Germinal center (tissue), 1 donor: Measurements from ENCODE around the gene ANGPTL2.

Source experiments
- DNase-seq: peaks from one replicate; pipeline ENCODE4 v3.0.0; 2012; ENCODE audit warnings: mixed read lengths, low spot score

The ANGPTL2 gene

GRCh38 chr9:127093319-127094020 lies 29.0 kb downstream of the ANGPTL2 start:
- DNase-seq: no peak

GRCh38 chr9:127092041-127092608 lies 30.3 kb downstream of the ANGPTL2 start:
- DNase-seq: no peak

GRCh38 chr9:127091526-127091925 lies 30.9 kb downstream of the ANGPTL2 start:
- no peak for DNase-seq

GRCh38 chr9:127090341-127090985 lies 32.0 kb downstream of the ANGPTL2 start:
- no peak for DNase-seq

- no peak for DNase-seq
These were observed 32.8 kb downstream of the ANGPTL2 start for GRCh38 chr9:127089631-127090081.

- no peak for DNase-seq
These were observed 33.5 kb downstream of the ANGPTL2 start for GRCh38 chr9:127088724-127089615.

- no peak for DNase-seq
These were observed 34.6 kb downstream of the ANGPTL2 start for GRCh38 chr9:127087836-127088235.

- DNase-seq: no peak
These were observed 35.0 kb downstream of the ANGPTL2 start for GRCh38 chr9:127087411-127087810.

- DNase-seq: no peak
These were observed 35.7 kb downstream of the ANGPTL2 start for GRCh38 chr9:127086771-127087170.

GRCh38 chr9:127085186-127085585 lies 37.2 kb downstream of the ANGPTL2 start:
- no peak for DNase-seq

GRCh38 chr9:127084076-127085039 lies 38.1 kb downstream of the ANGPTL2 start:
- DNase-seq: no peak

GRCh38 chr9:127083138-127083980 lies 39.1 kb downstream of the ANGPTL2 start:
- DNase-seq: no peak

- no peak for DNase-seq
These were observed 40.9 kb downstream of the ANGPTL2 start for GRCh38 chr9:127081250-127082185.

- no peak for DNase-seq
These were observed 42.8 kb downstream of the ANGPTL2 start for GRCh38 chr9:127079446-127080140.

GRCh38 chr9:127078988-127079387 lies 43.4 kb downstream of the ANGPTL2 start:
- no peak for DNase-seq

GRCh38 chr9:127078336-127078735 lies 44.1 kb downstream of the ANGPTL2 start:
- no peak for DNase-seq

- no peak for DNase-seq
These were observed 44.8 kb downstream of the ANGPTL2 start for GRCh38 chr9:127077644-127077946.

GRCh38 chr9:127076860-127077643 lies 45.4 kb downstream of the ANGPTL2 start:
- no peak for DNase-seq
